OCI-LY7 (cell line): Measurements from ENCODE around the gene BCL3. TPM values are rescaled to one million over a fixed set of nuclear protein-coding genes. Genes with fewer than 3 reads are reported as not detected.
"Not testable (repeated sequence)": the region's sequence is repeated elsewhere in the genome, so short reads cannot be mapped to it uniquely, and the experiment has no call there.

Source experiments
- BruUV-seq: library from RNA; stranded (reverse); fragments of 400-500 nt; replicated peaks from 2 replicates; lab custom pipeline; 2021; lab: Mats Ljungman, UMichigan
- CTCF ChIA-PET: fragments of 300-600 bp; sonication (Branson Sonifier 250); formaldehyde crosslinking; loops from one replicate; lab custom pipeline; 2022; ENCODE audit warnings: antibody characterized with exemption; ENCODE audit not compliant: unreplicated experiment; lab: Charles Lee
- POLR2A ChIA-PET: fragments of 300-600 bp; sonication (Branson Sonifier 250); formaldehyde crosslinking; loops from one replicate; lab custom pipeline; 2022; ENCODE audit warnings: antibody characterized with exemption; lab: Charles Lee
- DNase-seq: peaks from one replicate; pipeline ENCODE4 v3.0.0-alpha.2; 2015; ENCODE audit warnings: low spot score
- H2AFZ ChIP-seq: fragments of 200-600 bp; sonication (generic), shearing (Covaris generic); 2 replicates; pipeline ENCODE4 v1.6.1; 2014; ENCODE audit warnings: mild to moderate bottlenecking, antibody characterized with exemption, low read length, moderate library complexity
- H3K27ac ChIP-seq: fragments of 200-600 bp; sonication (generic); 2 replicates; pipeline ENCODE4 v1.5.1; 2014; ENCODE audit warnings: mixed run types, low read depth, mild to moderate bottlenecking, moderate library complexity, low read length, inconsistent platforms; ENCODE audit not compliant: poor library complexity, severe bottlenecking
- H3K36me3 ChIP-seq: fragments of 200-600 bp; sonication (generic); 2 replicates; pipeline ENCODE4 v1.6.1; 2014; ENCODE audit warnings: mild to moderate bottlenecking, antibody characterized with exemption, low read length, moderate library complexity, mixed read lengths; ENCODE audit not compliant: insufficient read depth
- H3K4me1 ChIP-seq: fragments of 200-600 bp; sonication (generic); 2 replicates; pipeline ENCODE4 v1.5.1; 2014; ENCODE audit warnings: mild to moderate bottlenecking, low read length; ENCODE audit not compliant: insufficient read depth, poor library complexity, severe bottlenecking
- H3K4me2 ChIP-seq: fragments of 200-600 bp; sonication (generic); 2 replicates; pipeline ENCODE4 v1.6.1; 2014; ENCODE audit warnings: mild to moderate bottlenecking, low read length
- H3K4me3 ChIP-seq: fragments of 200-600 bp; sonication (generic); 2 replicates; pipeline ENCODE4 v1.5.1; 2014; ENCODE audit warnings: mild to moderate bottlenecking, low read depth, low read length; ENCODE audit not compliant: poor library complexity, severe bottlenecking
- H3K79me2 ChIP-seq: fragments of 200-600 bp; sonication (generic); 2 replicates; pipeline ENCODE4 v1.6.1; 2016; ENCODE audit warnings: low read depth, mild to moderate bottlenecking, low read length, moderate library complexity, mixed read lengths; ENCODE audit not compliant: insufficient read depth
- H3K9me2 ChIP-seq: fragments of 200-600 bp; sonication (generic); 2 replicates; pipeline ENCODE4 v1.6.1; 2016; ENCODE audit warnings: mild to moderate bottlenecking, low read length, mixed read lengths; ENCODE audit not compliant: insufficient read depth
- H3K9me3 ChIP-seq: fragments of 200-600 bp; sonication (generic); 2 replicates; pipeline ENCODE4 v1.6.1; 2014; ENCODE audit warnings: mild to moderate bottlenecking, mixed run types, low read length, mixed read lengths
- H4K20me1 ChIP-seq: fragments of 200-600 bp; sonication (generic); 2 replicates; pipeline ENCODE4 v1.6.1; 2014; ENCODE audit warnings: mild to moderate bottlenecking, antibody characterized with exemption, low read length, moderate library complexity, mixed read lengths; ENCODE audit not compliant: insufficient read depth
- EZH2phosphoT487 ChIP-seq: fragments of 200-600 bp; sonication (generic); IDR thresholded peaks from 2 replicates; pipeline ENCODE4 v1.6.1; 2018; ENCODE audit warnings: low read depth, borderline replicate concordance, mild to moderate bottlenecking, mixed run types, antibody characterized with exemption, low read length, moderate library complexity, mixed read lengths
- intact Hi-C: fragments of 100-400 bp; cut with micrococcal nuclease; formaldehyde crosslinking; loops from one replicate; pipeline ENCODE4 v1.10.0; 2022; ENCODE audit not compliant: unreplicated experiment
- total RNA-seq, 2 experiments: library from RNA; depleted of rRNA in 1 of 2; stranded (reverse); fragments of >200 nt in 1 of 2; shearing (Covaris generic) in 1 of 2; gene quantifications; 2 replicates each; pipeline ENCODE4 v1.2.3, GENCODE V29; 2014 to 2022
- TF ChIP-seq, protein P1 (sequence below): fragments of 200-600 bp; sonication (generic); conservative IDR thresholded peaks from 2 replicates; pipeline ENCODE4 v1.5.1; 2014; ENCODE audit warnings: mild to moderate bottlenecking, antibody characterized with exemption, low read length, moderate library complexity, mixed read lengths

BCL3 gene
- total RNA-seq, 2 experiments from 2014 or later = 10.2 to 18.6 TPM

- H3K27ac ChIP-seq = no peak overlapping the region
- no peaks in the 10 kb centered on the region for H3K79me2 ChIP-seq
- H3K4me3 ChIP-seq = no peak overlapping the region
- CTCF ChIA-PET = no interaction called here
- H2AFZ ChIP-seq = no peak overlapping the region
- TF ChIP-seq, protein P1, sequence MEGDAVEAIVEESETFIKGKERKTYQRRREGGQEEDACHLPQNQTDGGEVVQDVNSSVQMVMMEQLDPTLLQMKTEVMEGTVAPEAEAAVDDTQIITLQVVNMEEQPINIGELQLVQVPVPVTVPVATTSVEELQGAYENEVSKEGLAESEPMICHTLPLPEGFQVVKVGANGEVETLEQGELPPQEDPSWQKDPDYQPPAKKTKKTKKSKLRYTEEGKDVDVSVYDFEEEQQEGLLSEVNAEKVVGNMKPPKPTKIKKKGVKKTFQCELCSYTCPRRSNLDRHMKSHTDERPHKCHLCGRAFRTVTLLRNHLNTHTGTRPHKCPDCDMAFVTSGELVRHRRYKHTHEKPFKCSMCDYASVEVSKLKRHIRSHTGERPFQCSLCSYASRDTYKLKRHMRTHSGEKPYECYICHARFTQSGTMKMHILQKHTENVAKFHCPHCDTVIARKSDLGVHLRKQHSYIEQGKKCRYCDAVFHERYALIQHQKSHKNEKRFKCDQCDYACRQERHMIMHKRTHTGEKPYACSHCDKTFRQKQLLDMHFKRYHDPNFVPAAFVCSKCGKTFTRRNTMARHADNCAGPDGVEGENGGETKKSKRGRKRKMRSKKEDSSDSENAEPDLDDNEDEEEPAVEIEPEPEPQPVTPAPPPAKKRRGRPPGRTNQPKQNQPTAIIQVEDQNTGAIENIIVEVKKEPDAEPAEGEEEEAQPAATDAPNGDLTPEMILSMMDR = no peak
- TF ChIP-seq EZH2phosphoT487 = no peak
- intact Hi-C loops = no loop called here
- POLR2A ChIA-PET = no interaction called here
- H3K36me3 ChIP-seq = no peaks in the 10 kb centered on the region
- no TSS peak for BruUV-seq
- H3K9me3 ChIP-seq = no peaks in the 10 kb centered on the region
- no peaks in the 10 kb centered on the region for H3K9me2 ChIP-seq
- H3K4me2 ChIP-seq = no peak overlapping the region
- H3K4me1 ChIP-seq = no peaks in the 10 kb centered on the region
- no peak for DNase-seq
- H4K20me1 ChIP-seq = no peaks in the 10 kb centered on the region
Measured at GRCh38 chr19:44776402-44777096, 28.0 kb downstream of the BCL3 start.

GRCh38 chr19:44777715-44778347 is 29.3 kb downstream of the BCL3 start, which contains the start of gene CBLC:
TSS of gene CBLC (plus strand) at chr19:44777890. CDS start at chr19:44777932, 42 bp downstream.
- Histone ChIP-seq H3K9me2 (no peaks in the 10 kb centered on the region), H3K27ac (no peak within 1 kb of the TSS), H3K79me2 (no peaks in the 10 kb centered on the region), H4K20me1 (no peaks in the 10 kb centered on the region), H3K4me2 (no peak within 1 kb of the TSS), H2AFZ (no peak within 1 kb of the TSS), H3K4me3 (no peak within 1 kb of the TSS), H3K36me3 (no peaks in the 10 kb centered on the region), H3K4me1 (no peaks in the 10 kb centered on the region), H3K9me3 (no peaks in the 10 kb centered on the region)
- no peak for TF ChIP-seq EZH2phosphoT487
- TF ChIP-seq, protein P1 = no peak
- ChIA-PET CTCF (no interaction called here), POLR2A (no interaction called here)
- intact Hi-C loops = no loop called here
- no peak for DNase-seq
- no TSS peak for BruUV-seq

- no peak overlapping the region for H3K4me2 ChIP-seq
- no peak for TF ChIP-seq EZH2phosphoT487
- TF ChIP-seq, protein P1 = no peak
- intact Hi-C loops = no loop called here
- no peak overlapping the region for H2AFZ ChIP-seq
- CTCF ChIA-PET = no interaction called here
- H3K27ac ChIP-seq = no peak overlapping the region
- no peaks in the 10 kb centered on the region for H3K36me3 ChIP-seq
- H4K20me1 ChIP-seq = no peaks in the 10 kb centered on the region
- no peaks in the 10 kb centered on the region for H3K4me1 ChIP-seq
- H3K4me3 ChIP-seq = no peak overlapping the region
- DNase-seq = no peak
- no peaks in the 10 kb centered on the region for H3K79me2 ChIP-seq
- POLR2A ChIA-PET = no interaction called here
- no TSS peak for BruUV-seq
- H3K9me2 ChIP-seq = no peaks in the 10 kb centered on the region
- no peaks in the 10 kb centered on the region for H3K9me3 ChIP-seq
Measured at GRCh38 chr19:44779150-44779549, 30.6 kb downstream of the BCL3 start.

DNA sequence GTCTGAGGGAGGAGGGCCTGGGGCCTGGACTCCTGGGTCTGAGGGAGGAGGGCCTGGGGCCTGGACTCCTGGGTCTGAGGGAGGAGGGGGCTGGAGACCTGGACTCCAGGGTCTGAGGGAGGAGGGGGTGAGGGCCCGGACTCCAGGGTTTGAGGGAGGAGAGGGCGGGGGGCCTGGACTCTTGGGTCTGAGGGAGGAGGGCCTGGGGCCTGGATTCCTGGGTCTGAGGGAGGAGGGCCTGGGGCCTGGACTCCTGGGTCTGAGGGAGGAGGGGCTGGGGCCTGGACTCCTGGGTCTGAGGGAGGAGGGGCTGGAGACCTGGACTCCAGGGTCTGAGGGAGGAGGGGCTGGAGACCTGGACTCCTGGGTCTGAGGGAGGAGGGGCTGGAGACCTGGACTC is 33.2 kb downstream of the BCL3 start:
- H3K79me2 ChIP-seq, H3K36me3 ChIP-seq, H3K9me3 ChIP-seq, H3K4me2 ChIP-seq, H3K27ac ChIP-seq, POLR2A ChIA-PET, DNase-seq, intact Hi-C loops, CTCF ChIA-PET, H4K20me1 ChIP-seq, H3K4me1 ChIP-seq, BruUV-seq, H3K4me3 ChIP-seq, H3K9me2 ChIP-seq, H2AFZ ChIP-seq: not testable (repeated sequence)
